ENCODE results near the gene SLC29A2. TPM values are rescaled to one million over a fixed set of nuclear protein-coding genes. Genes with fewer than 3 reads are reported as not detected.
"Not testable (repeated sequence)": the region's sequence is repeated elsewhere in the genome, so short reads cannot be mapped to it uniquely, and the experiment has no call there.

Gene SLC29A2
- total and polyA plus RNA-seq, 2 donors (not counting 1 experiment from before 2014, with no cell fraction given), result 16.2 to 18.5 TPM

DNA sequence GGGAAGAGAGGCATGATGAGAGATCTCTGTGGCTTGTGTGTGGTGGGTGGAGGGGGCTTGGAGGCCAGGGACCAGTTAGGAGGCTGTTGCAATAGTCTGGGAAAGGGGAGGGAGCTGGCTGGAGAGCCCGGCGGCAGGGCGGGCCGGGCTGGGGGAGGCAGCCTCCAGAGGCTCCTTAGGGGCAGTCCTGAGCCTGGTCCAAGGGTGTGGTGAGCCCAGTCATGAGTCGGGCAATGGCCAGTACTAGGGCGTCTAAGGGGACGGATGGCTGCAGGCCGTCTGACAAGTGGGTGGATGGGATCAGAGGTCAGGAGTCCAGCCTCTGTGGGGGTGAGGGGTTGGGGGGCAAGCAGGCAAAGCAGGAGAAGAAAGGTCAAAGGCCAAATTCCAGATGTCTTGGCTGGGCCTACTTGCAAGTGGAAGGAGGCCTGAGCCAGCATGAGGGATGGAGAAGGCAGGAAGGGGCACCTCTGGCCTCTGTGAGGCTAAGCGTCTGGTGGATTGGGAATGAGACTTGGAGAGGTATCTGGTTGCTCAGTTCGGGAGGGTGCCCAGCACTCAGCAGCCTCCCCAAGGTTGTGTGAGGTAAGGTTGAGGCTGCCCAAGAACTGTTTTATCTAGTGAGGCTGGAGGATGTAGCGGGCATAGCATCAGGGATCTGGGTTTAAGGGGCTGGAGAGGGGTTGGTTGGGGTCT is 48.7 kb downstream of the SLC29A2 start:
- Histone ChIP-seq H3K27ac (ENCODE audit: low read length in 2 of 2) (no peak overlapping the region), H3K9ac (ENCODE audit: low read length) (no peak overlapping the region), H3K79me2 (ENCODE audit: control insufficient read depth, insufficient read depth, low read length) (no peaks in the 10 kb centered on the region), H3K9me3 (ENCODE audit: control extremely low read depth in 1 of 3, control insufficient read depth in 2 of 3, insufficient read depth in 1 of 3, low read length in 2 of 3) (no peaks in the 10 kb centered on the region), H3K4me3 (ENCODE audit: control extremely low read depth in 1 of 5, extremely low read depth in 1 of 5, insufficient read depth in 1 of 5, low read depth in 2 of 5, low read length in 4 of 5) (no peak overlapping the region), H2AFZ (ENCODE audit: insufficient read depth, low read depth, low read length, poor library complexity, severe bottlenecking) (no peak overlapping the region), H4K20me1 (ENCODE audit: control insufficient read depth, insufficient read depth, low read length, poor library complexity, severe bottlenecking) (no peaks in the 10 kb centered on the region), H3K4me1 (ENCODE audit: control insufficient read depth in 2 of 2, insufficient read depth in 2 of 2, low read length in 2 of 2) (peaks cover 21 to 31% of the 10 kb centered on the region in 2 donors), H3K36me3 (replicated peaks in 1 of 2; ENCODE audit: control extremely low read depth in 1 of 2, control insufficient read depth in 1 of 2, extremely low read depth in 1 of 2, insufficient read depth in 2 of 2, low read length in 1 of 2) (no peaks in the 10 kb centered on the region), H3K4me2 (replicated peaks; ENCODE audit: low read depth, low read length, poor library complexity, severe bottlenecking) (no peak overlapping the region), H3K27me3 (replicated peaks in 1 of 4; ENCODE audit: control extremely low read depth in 1 of 4, control insufficient read depth in 3 of 4, insufficient read depth in 4 of 4, low read length in 3 of 4) (no peaks in the 10 kb centered on the region)
- no peak for ATAC-seq (ENCODE audit: low read depth)
- intact Hi-C loops (cut with micrococcal nuclease), result no loop called here
- ChIA-PET CTCF (interaction anchor here (1.4 to 1.8 kb wide), 2 partner anchors 8 to 11 kb away, joined by 5 to 22 read pairs; no protein-coding TSS in a partner anchor), POLR2A (no interaction called here)
- peaks cover 25% of the 10 kb centered on the region for H3K4me1 Mint-ChIP-seq
- H3K4me3 Mint-ChIP-seq, result no peak overlapping the region
- no peaks in the 10 kb centered on the region for H3K27me3 Mint-ChIP-seq
- peak overlapping the region; percentile 16 for H3K27ac Mint-ChIP-seq
- DNase-seq, result no peak
- H3K9me3 Mint-ChIP-seq (ENCODE audit: insufficient read depth), result no peaks in the 10 kb centered on the region
- no peak for TF ChIP-seq EZH2 (IDR thresholded peaks at IDR 0.05; ENCODE audit: borderline replicate concordance, insufficient read depth, low read depth, low read length, poor library complexity, severe bottlenecking)
- 95% methylated on average over 11 of the region's 11 CpGs for WGBS (ENCODE audit: insufficient coverage)

DNA sequence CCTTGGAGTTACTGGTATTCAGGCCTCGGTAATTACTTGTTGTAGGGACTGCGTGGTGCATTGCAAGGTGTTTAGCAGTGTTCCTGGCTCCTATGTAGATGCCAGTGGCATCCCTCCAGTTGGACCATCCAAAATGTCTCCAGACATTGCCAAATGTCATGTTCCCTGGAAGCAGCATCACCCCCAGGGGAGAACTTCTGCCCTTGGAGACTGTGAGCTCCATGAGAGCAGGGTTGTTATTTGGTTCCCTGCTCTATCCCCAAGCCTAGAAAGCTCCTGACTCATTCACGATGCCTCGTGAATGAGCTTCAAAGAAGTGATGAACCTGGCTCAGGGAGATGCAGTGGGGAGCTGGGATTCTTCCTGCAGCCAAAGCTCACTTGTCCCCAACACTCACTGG is 50.0 kb downstream of the SLC29A2 start:
- Histone ChIP-seq H3K36me3 (replicated peaks in 1 of 2; ENCODE audit: control extremely low read depth in 1 of 2, control insufficient read depth in 1 of 2, extremely low read depth in 1 of 2, insufficient read depth in 2 of 2, low read length in 1 of 2) (no peaks in the 10 kb centered on the region), H3K4me3 (ENCODE audit: control extremely low read depth in 1 of 5, extremely low read depth in 1 of 5, insufficient read depth in 1 of 5, low read depth in 2 of 5, low read length in 4 of 5) (no peak overlapping the region), H3K9me3 (ENCODE audit: control extremely low read depth in 1 of 3, control insufficient read depth in 2 of 3, insufficient read depth in 1 of 3, low read length in 2 of 3) (no peaks in the 10 kb centered on the region), H3K4me2 (replicated peaks; ENCODE audit: low read depth, low read length, poor library complexity, severe bottlenecking) (no peak overlapping the region), H3K27me3 (replicated peaks in 1 of 4; ENCODE audit: control extremely low read depth in 1 of 4, control insufficient read depth in 3 of 4, insufficient read depth in 4 of 4, low read length in 3 of 4) (no peaks in the 10 kb centered on the region), H3K9ac (ENCODE audit: low read length) (no peak overlapping the region), H3K4me1 (ENCODE audit: control insufficient read depth in 2 of 2, insufficient read depth in 2 of 2, low read length in 2 of 2) (peaks cover 27 to 37% of the 10 kb centered on the region in 2 donors), H3K79me2 (ENCODE audit: control insufficient read depth, insufficient read depth, low read length) (no peaks in the 10 kb centered on the region), H4K20me1 (ENCODE audit: control insufficient read depth, insufficient read depth, low read length, poor library complexity, severe bottlenecking) (no peaks in the 10 kb centered on the region), H2AFZ (ENCODE audit: insufficient read depth, low read depth, low read length, poor library complexity, severe bottlenecking) (no peak overlapping the region), H3K27ac (ENCODE audit: low read length in 2 of 2) (no peak overlapping the region)
- no peaks in the 10 kb centered on the region for H3K9me3 Mint-ChIP-seq (ENCODE audit: insufficient read depth)
- ATAC-seq (ENCODE audit: low read depth) (no peak), DNase-seq (no peak)
- no peak overlapping the region for H3K4me3 Mint-ChIP-seq
- no peak overlapping the region for H3K27ac Mint-ChIP-seq
- H3K4me1 Mint-ChIP-seq, result peaks cover 28% of the 10 kb centered on the region
- 100% methylated on average over 3 of the region's 4 CpGs for WGBS (ENCODE audit: insufficient coverage)
- intact Hi-C loops (cut with micrococcal nuclease), result no loop called here
- POLR2A ChIA-PET, result no interaction called here
- TF ChIP-seq, protein P1, sequence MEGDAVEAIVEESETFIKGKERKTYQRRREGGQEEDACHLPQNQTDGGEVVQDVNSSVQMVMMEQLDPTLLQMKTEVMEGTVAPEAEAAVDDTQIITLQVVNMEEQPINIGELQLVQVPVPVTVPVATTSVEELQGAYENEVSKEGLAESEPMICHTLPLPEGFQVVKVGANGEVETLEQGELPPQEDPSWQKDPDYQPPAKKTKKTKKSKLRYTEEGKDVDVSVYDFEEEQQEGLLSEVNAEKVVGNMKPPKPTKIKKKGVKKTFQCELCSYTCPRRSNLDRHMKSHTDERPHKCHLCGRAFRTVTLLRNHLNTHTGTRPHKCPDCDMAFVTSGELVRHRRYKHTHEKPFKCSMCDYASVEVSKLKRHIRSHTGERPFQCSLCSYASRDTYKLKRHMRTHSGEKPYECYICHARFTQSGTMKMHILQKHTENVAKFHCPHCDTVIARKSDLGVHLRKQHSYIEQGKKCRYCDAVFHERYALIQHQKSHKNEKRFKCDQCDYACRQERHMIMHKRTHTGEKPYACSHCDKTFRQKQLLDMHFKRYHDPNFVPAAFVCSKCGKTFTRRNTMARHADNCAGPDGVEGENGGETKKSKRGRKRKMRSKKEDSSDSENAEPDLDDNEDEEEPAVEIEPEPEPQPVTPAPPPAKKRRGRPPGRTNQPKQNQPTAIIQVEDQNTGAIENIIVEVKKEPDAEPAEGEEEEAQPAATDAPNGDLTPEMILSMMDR (IDR thresholded peaks at IDR 0.05), result no peak
- no peak for TF ChIP-seq EZH2 (IDR thresholded peaks at IDR 0.05; ENCODE audit: borderline replicate concordance, insufficient read depth, low read depth, low read length, poor library complexity, severe bottlenecking)
- no peaks in the 10 kb centered on the region for H3K27me3 Mint-ChIP-seq
- CTCF ChIA-PET, result interaction anchor here (1.4 to 1.8 kb wide), 2 partner anchors 9 to 10 kb away, joined by 5 to 22 read pairs; no protein-coding TSS in a partner anchor

DNA sequence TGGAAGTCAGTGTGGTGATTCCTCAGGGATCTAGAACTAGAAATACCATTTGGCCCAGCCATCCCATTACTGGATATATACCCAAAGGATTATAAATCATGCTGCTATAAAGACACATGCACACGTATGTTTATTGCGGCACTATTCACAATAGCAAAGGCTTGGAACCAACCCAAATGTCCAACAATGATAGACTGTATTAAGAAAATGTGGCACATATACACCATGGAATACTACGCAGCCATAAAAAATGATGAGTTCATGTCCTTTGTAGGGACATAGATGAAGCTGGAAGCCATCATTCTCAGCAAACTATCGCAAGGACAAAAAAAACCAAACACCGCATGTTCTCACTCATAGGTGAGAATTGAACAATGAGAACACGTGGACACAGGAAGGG is 50.8 kb downstream of the SLC29A2 start:
- DNase-seq; H3K27me3 ChIP-seq (replicated peaks in 1 of 4; ENCODE audit: control extremely low read depth in 1 of 4, control insufficient read depth in 3 of 4, insufficient read depth in 4 of 4, low read length in 3 of 4); H4K20me1 ChIP-seq (ENCODE audit: control insufficient read depth, insufficient read depth, low read length, poor library complexity, severe bottlenecking); H3K36me3 ChIP-seq (replicated peaks in 1 of 2; ENCODE audit: control extremely low read depth in 1 of 2, control insufficient read depth in 1 of 2, extremely low read depth in 1 of 2, insufficient read depth in 2 of 2, low read length in 1 of 2); CTCF ChIA-PET; H3K27me3 Mint-ChIP-seq; ATAC-seq (ENCODE audit: low read depth); H3K9ac ChIP-seq (ENCODE audit: low read length); H3K27ac ChIP-seq (ENCODE audit: low read length in 2 of 2); H2AFZ ChIP-seq (ENCODE audit: insufficient read depth, low read depth, low read length, poor library complexity, severe bottlenecking); H3K4me3 Mint-ChIP-seq; H3K9me3 ChIP-seq (ENCODE audit: control extremely low read depth in 1 of 3, control insufficient read depth in 2 of 3, insufficient read depth in 1 of 3, low read length in 2 of 3); intact Hi-C loops (cut with micrococcal nuclease); H3K4me3 ChIP-seq (ENCODE audit: control extremely low read depth in 1 of 5, extremely low read depth in 1 of 5, insufficient read depth in 1 of 5, low read depth in 2 of 5, low read length in 4 of 5); POLR2A ChIA-PET; H3K4me2 ChIP-seq (replicated peaks; ENCODE audit: low read depth, low read length, poor library complexity, severe bottlenecking); H3K27ac Mint-ChIP-seq; H3K79me2 ChIP-seq (ENCODE audit: control insufficient read depth, insufficient read depth, low read length); H3K9me3 Mint-ChIP-seq (ENCODE audit: insufficient read depth): not testable (repeated sequence)
- peaks cover 24 to 29% of the 10 kb centered on the region in 2 donors for H3K4me1 ChIP-seq (ENCODE audit: control insufficient read depth in 2 of 2, insufficient read depth in 2 of 2, low read length in 2 of 2)
- peaks cover 28% of the 10 kb centered on the region for H3K4me1 Mint-ChIP-seq
- 75% methylated on average over 2 of the region's 6 CpGs for WGBS (ENCODE audit: insufficient coverage)

Data from B cell (primary cell).